ENCODE results near the gene HOXD13.

- TF ChIP-seq POLR2A (IDR thresholded peaks at IDR 0.05; ENCODE audit: low read length) (no peak), RNF2 (IDR thresholded peaks at IDR 0.05; ENCODE audit: borderline replicate concordance, low read depth) (no peak), CTCF (IDR thresholded peaks at IDR 0.05) (no peak), USF2 (IDR thresholded peaks at IDR 0.05) (no peak), PHF8 (IDR thresholded peaks at IDR 0.05; ENCODE audit: borderline replicate concordance, low read depth) (no peak), ATOH8 (CRISPR knock-in tag; IDR thresholded peaks at IDR 0.05; ENCODE audit: low read depth) (no peak), EHF (CRISPR knock-in tag; IDR thresholded peaks at IDR 0.05) (no peak), CHD2 (IDR thresholded peaks at IDR 0.05; ENCODE audit: low read length, partially characterized antibody) (no peak), EHMT2 (IDR thresholded peaks at IDR 0.05; ENCODE audit: low read depth) (no peak)
Observed at GRCh38 chr2:176093898-176094249, 1.4 kb downstream of the HOXD13 start.

Data from A549 (cell line).